Activated CD8-positive, alpha-beta memory T cell treated with anti-CD3 and anti-CD28 coated beads for 1 hour (primary cell): ENCODE results near the gene COX6A2.

ENCODE experiments used
- DNase-seq, 2 donors: peaks; one replicate each; pipeline ENCODE4 v3.0.0-alpha.2; 2020; ENCODE audit warnings: low read depth in 1 of 2; ENCODE audit errors: extremely low read depth in 1 of 2

Gene COX6A2

GRCh38 chr16:31428279-31428597 lies at the start of gene COX6A2:
Gene COX6A2 (minus strand): TSS chr16:31428360. CDS start chr16:31428325, 35 bp downstream.
- no peak for DNase-seq

- no peak for DNase-seq
These were observed 49.4 kb upstream of the COX6A2 start for GRCh38 chr16:31477220-31478216.

- peak; percentile 71 to 88 for DNase-seq
These were observed 48.4 kb upstream of the COX6A2 start for GRCh38 chr16:31476303-31477219.

GRCh38 chr16:31475946-31476302 lies 47.8 kb upstream of the COX6A2 start:
- DNase-seq: no peak

GRCh38 chr16:31474773-31475738 lies 46.9 kb upstream of the COX6A2 start:
- no peak for DNase-seq

- DNase-seq: no peak
These were observed 46.1 kb upstream of the COX6A2 start for GRCh38 chr16:31474173-31474714.

- no peak for DNase-seq
These were observed 45.3 kb upstream of the COX6A2 start for GRCh38 chr16:31473264-31473984.

- DNase-seq: no peak
These were observed 44.6 kb upstream of the COX6A2 start for GRCh38 chr16:31472709-31473203.

- no peak for DNase-seq
These were observed 43.9 kb upstream of the COX6A2 start, which contains the start of gene TGFB1I1 for GRCh38 chr16:31471875-31472708. Gene TGFB1I1 (plus strand): TSS chr16:31472152. CDS start chr16:31472189, 37 bp downstream.

GRCh38 chr16:31471241-31471874 lies 43.2 kb upstream of the COX6A2 start:
- no peak for DNase-seq

- DNase-seq: no peak
These were observed 42.5 kb upstream of the COX6A2 start for GRCh38 chr16:31470615-31471014.

GRCh38 chr16:31467858-31468257 lies 39.7 kb upstream of the COX6A2 start:
- no peak for DNase-seq

GRCh38 chr16:31467151-31467773 lies 39.1 kb upstream of the COX6A2 start:
- DNase-seq: no peak

GRCh38 chr16:31466381-31466841 lies 38.3 kb upstream of the COX6A2 start:
- DNase-seq: no peak

GRCh38 chr16:31465788-31466370 lies 37.7 kb upstream of the COX6A2 start:
- DNase-seq: no peak

- no peak for DNase-seq
These were observed 36.7 kb upstream of the COX6A2 start for GRCh38 chr16:31464781-31465260.

- no peak for DNase-seq
These were observed 36.2 kb upstream of the COX6A2 start for GRCh38 chr16:31464348-31464769.
